ENCODE data around the gene DLGAP4. TPM values are rescaled to one million over a fixed set of nuclear protein-coding genes. Genes with fewer than 3 reads are reported as not detected.
A peak's percentile ranks its signal among the peaks of the same experiment; 100 is the strongest.

The DLGAP4 gene
- total RNA-seq, 4 donors from 2014 or later: 38.6 to 193 (median 80.5) TPM

DNA sequence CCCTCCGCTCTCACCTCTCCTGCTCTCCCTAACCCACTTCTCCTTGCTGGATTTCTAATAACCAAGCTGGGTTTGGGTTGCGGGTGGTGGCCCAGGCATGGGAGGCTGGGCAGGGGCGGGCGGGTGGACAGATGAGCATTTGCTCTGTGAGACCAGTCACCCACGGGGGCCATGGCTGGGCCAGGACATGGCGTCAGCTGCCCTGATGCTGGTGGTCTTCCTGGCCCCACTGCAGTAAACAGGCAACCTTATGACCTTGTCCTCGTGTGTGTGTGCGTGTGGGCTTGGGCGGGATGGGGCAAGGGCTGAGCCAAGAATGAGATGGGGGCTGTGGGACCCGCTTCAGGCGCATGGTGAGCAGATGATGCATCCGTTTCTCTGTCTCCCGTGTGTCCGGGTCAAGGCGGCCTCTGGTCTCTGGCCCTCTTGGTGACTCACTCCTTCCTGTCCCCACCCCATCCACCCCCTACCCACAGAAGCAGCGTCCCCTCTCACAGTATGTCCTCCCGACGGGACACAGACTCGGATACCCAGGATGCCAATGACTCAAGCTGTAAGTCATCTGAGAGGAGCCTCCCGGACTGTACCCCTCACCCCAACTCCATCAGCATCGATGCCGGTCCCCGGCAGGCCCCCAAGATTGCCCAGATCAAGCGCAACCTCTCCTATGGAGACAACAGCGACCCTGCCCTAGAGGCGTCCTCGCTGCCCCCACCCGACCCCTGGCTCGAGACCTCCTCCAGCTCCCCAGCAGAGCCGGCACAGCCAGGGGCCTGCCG, 193.8 kb downstream of the DLGAP4 start:
- intact Hi-C loops (cut with DNase I; ENCODE audit: low total_unique reads): no loop called here
- DNase-seq: no peak
- H3K36me3 ChIP-seq: no peaks in the 10 kb centered on the region
- H3K9me3 ChIP-seq: no peaks in the 10 kb centered on the region
- H3K4me1 ChIP-seq: no peaks in the 10 kb centered on the region
- no peak for TF ChIP-seq POLR2A (IDR thresholded peaks at IDR 0.05)
- TF ChIP-seq, protein P1, sequence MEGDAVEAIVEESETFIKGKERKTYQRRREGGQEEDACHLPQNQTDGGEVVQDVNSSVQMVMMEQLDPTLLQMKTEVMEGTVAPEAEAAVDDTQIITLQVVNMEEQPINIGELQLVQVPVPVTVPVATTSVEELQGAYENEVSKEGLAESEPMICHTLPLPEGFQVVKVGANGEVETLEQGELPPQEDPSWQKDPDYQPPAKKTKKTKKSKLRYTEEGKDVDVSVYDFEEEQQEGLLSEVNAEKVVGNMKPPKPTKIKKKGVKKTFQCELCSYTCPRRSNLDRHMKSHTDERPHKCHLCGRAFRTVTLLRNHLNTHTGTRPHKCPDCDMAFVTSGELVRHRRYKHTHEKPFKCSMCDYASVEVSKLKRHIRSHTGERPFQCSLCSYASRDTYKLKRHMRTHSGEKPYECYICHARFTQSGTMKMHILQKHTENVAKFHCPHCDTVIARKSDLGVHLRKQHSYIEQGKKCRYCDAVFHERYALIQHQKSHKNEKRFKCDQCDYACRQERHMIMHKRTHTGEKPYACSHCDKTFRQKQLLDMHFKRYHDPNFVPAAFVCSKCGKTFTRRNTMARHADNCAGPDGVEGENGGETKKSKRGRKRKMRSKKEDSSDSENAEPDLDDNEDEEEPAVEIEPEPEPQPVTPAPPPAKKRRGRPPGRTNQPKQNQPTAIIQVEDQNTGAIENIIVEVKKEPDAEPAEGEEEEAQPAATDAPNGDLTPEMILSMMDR (IDR thresholded peaks at IDR 0.05): no peak
- no peaks in the 10 kb centered on the region for H3K27me3 ChIP-seq
- no peak overlapping the region for H3K27ac ChIP-seq
- H3K4me3 ChIP-seq: no peak overlapping the region

DNA sequence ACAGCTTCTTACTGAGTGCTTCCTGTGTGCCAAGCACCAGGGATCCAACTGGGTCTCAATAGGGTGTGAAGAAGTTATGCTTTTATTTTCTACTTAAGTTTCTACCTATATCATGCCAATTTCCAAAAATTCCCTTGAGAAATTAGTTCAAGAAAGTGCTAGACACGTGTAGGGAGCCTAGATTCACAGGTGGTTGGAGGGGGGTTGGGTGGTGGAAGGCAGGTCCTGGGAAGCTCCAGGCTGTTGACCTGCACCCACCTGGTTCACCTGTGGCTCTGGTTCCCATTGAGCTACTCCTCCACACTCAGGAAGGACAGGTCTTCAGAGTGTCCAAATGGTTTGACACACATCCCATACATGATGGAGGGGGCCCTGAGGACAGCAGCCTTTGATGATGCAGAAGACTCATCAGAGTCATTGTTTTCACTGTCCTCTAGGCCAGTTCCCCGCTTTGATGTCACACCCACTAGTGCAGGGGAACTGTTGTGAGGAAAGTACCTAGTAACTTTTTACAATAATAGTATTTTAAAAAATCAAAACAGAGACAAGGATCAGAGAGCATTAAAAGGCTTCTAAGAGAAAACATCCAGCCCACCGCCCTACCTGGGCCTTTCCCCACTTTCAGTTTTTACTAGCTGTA, 195.3 kb downstream of the DLGAP4 start:
- TF ChIP-seq, protein P1 (IDR thresholded peaks at IDR 0.05): no peak
- no peak for TF ChIP-seq POLR2A (IDR thresholded peaks at IDR 0.05)
- no peaks in the 10 kb centered on the region for H3K9me3 ChIP-seq
- no peaks in the 10 kb centered on the region for H3K4me1 ChIP-seq
- H3K4me3 ChIP-seq: no peak overlapping the region
- intact Hi-C loops (cut with DNase I; ENCODE audit: low total_unique reads): no loop called here
- H3K27me3 ChIP-seq: no peaks in the 10 kb centered on the region
- no peak overlapping the region for H3K27ac ChIP-seq
- H3K36me3 ChIP-seq: no peaks in the 10 kb centered on the region
- DNase-seq: no peak

DNA sequence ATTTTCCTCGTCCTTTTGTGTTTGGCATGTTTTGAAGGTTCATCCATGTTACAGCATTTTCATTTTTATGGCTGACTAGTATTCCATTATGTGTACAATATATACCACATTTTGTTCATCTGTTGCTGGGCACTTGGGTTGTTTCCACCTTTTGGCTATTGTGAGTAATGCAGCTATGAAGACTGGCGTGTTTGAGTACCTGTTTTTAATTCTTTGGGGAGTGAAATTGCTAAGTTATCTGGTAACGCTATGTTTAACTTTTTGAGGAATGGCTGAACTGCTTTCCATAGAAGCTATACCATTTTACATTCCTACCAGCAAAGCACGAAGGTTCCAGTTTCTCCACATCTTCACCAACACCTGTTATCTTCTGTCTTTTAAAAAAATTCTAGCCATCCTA, 198.2 kb downstream of the DLGAP4 start:
- no peak for TF ChIP-seq POLR2A (IDR thresholded peaks at IDR 0.05)
- TF ChIP-seq, protein P1 (IDR thresholded peaks at IDR 0.05): no peak
- Histone ChIP-seq H3K9me3 (no peaks in the 10 kb centered on the region), H3K4me1 (no peaks in the 10 kb centered on the region), H3K4me3 (no peak overlapping the region), H3K27me3 (no peaks in the 10 kb centered on the region), H3K36me3 (no peaks in the 10 kb centered on the region), H3K27ac (no peak overlapping the region)
- intact Hi-C loops (cut with DNase I; ENCODE audit: low total_unique reads): no loop called here
- DNase-seq: no peak

DNA sequence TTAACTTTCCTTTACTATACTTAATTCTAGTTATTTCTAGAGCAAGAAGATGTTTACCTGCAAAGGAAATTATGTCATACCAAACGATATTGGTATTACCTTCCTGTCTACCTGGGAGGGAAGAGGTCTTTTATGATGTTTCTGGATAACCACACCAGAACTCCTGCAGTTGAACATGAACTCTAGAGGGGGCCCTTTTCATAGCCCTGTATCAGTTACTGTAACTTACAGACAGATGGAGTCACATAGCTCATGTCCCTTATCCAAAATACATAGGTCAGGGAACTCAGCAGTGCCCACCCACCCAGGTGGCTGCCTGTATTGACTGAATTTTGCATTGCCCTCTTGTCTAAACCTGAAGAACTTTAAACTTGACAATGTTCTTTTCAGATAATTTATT, 200.1 kb downstream of the DLGAP4 start:
- Histone ChIP-seq H3K4me3 (no peak overlapping the region), H3K27ac (no peak overlapping the region), H3K4me1 (no peaks in the 10 kb centered on the region), H3K27me3 (no peaks in the 10 kb centered on the region), H3K9me3 (no peaks in the 10 kb centered on the region), H3K36me3 (no peaks in the 10 kb centered on the region)
- intact Hi-C loops (cut with DNase I; ENCODE audit: low total_unique reads): no loop called here
- TF ChIP-seq, protein P1 (IDR thresholded peaks at IDR 0.05): peak in 1 of 4 experiments; percentile 5
- no peak for TF ChIP-seq POLR2A (IDR thresholded peaks at IDR 0.05)
- DNase-seq: no peak

DNA sequence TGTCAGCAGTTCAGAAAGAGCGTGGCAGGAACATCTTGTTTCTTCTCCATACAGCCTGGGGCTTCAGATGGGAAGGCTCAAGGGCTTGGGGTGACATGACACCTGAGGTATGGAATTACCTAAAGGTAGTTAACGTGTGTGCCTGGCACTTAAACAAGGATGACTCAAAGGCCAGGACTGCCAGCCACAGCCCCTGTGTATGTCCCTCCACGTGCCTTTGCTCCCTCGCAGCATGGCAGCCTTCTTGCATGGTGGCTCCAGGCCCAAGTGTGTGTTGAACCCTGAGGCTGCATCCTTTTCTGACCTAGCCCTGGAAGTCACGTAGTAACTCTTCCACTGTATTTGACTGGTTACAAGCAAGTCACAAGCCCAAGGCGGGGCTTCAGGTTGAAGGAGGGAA, 201.6 kb downstream of the DLGAP4 start:
- Histone ChIP-seq H3K4me1 (no peaks in the 10 kb centered on the region), H3K4me3 (no peak overlapping the region), H3K36me3 (no peaks in the 10 kb centered on the region), H3K27ac (no peak overlapping the region), H3K27me3 (no peaks in the 10 kb centered on the region), H3K9me3 (no peaks in the 10 kb centered on the region)
- intact Hi-C loops (cut with DNase I; ENCODE audit: low total_unique reads): no loop called here
- TF ChIP-seq, protein P1 (IDR thresholded peaks at IDR 0.05): no peak
- no peak for TF ChIP-seq POLR2A (IDR thresholded peaks at IDR 0.05)
- DNase-seq: no peak
